ENCODE results near the gene KRT4.

The KRT4 gene

DNA sequence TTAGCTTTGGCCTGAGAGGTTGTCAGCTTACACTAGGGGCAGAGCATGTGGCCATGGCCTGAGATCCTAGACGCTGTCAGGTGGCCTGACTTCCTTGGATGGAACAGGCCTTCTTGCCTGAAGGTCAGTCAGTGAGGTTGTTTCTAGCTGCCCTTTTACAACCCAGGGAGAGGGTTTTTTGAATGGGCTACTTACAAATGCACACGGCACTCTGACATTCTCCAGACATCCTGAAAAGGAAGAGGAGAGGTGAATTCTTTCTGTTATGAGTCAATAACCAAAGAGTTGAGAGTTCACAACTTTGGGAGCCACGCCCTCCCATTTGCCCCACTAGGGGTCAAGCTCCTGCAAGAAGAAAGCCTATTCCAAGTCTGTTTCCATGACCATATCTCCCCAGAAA is 44.6 kb downstream of the KRT4 start:
- TF ChIP-seq, protein P1, sequence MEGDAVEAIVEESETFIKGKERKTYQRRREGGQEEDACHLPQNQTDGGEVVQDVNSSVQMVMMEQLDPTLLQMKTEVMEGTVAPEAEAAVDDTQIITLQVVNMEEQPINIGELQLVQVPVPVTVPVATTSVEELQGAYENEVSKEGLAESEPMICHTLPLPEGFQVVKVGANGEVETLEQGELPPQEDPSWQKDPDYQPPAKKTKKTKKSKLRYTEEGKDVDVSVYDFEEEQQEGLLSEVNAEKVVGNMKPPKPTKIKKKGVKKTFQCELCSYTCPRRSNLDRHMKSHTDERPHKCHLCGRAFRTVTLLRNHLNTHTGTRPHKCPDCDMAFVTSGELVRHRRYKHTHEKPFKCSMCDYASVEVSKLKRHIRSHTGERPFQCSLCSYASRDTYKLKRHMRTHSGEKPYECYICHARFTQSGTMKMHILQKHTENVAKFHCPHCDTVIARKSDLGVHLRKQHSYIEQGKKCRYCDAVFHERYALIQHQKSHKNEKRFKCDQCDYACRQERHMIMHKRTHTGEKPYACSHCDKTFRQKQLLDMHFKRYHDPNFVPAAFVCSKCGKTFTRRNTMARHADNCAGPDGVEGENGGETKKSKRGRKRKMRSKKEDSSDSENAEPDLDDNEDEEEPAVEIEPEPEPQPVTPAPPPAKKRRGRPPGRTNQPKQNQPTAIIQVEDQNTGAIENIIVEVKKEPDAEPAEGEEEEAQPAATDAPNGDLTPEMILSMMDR (IDR thresholded peaks at IDR 0.05; ENCODE audit: low read depth, low read length, poor library complexity, severe bottlenecking) = no peak
- no peak for TF ChIP-seq EZH2phosphoT487 (IDR thresholded peaks at IDR 0.05; ENCODE audit: borderline replicate concordance, low read length)
- no peaks in the 10 kb centered on the region for H3F3A ChIP-seq (ENCODE audit: control insufficient read depth, insufficient read depth)
- no peaks in the 10 kb centered on the region for H3K9me2 ChIP-seq (replicated peaks; ENCODE audit: control insufficient read depth, low read length)
- no peak overlapping the region for H3K4me2 ChIP-seq (ENCODE audit: low read length)
- no peak overlapping the region for H3K27ac ChIP-seq (ENCODE audit: low read depth, low read length)
- H3K79me2 ChIP-seq (ENCODE audit: control insufficient read depth, low read length) = no peaks in the 10 kb centered on the region
- H3K4me1 ChIP-seq (ENCODE audit: control insufficient read depth, low read length) = no peaks in the 10 kb centered on the region
- H3K36me3 ChIP-seq (ENCODE audit: control insufficient read depth, low read length) = no peaks in the 10 kb centered on the region
- no peaks in the 10 kb centered on the region for H4K20me1 ChIP-seq (ENCODE audit: control insufficient read depth, insufficient read depth, low read depth, low read length)
- no peak overlapping the region for H3K4me3 ChIP-seq (ENCODE audit: low read length)
- H3K9me3 ChIP-seq (ENCODE audit: control insufficient read depth, insufficient read depth, low read length) = no peaks in the 10 kb centered on the region
- peaks cover 6% of the 10 kb centered on the region; the same call in 1 of the 2 replicates for H3K27me3 ChIP-seq (ENCODE audit: control insufficient read depth, low read length)

DNA sequence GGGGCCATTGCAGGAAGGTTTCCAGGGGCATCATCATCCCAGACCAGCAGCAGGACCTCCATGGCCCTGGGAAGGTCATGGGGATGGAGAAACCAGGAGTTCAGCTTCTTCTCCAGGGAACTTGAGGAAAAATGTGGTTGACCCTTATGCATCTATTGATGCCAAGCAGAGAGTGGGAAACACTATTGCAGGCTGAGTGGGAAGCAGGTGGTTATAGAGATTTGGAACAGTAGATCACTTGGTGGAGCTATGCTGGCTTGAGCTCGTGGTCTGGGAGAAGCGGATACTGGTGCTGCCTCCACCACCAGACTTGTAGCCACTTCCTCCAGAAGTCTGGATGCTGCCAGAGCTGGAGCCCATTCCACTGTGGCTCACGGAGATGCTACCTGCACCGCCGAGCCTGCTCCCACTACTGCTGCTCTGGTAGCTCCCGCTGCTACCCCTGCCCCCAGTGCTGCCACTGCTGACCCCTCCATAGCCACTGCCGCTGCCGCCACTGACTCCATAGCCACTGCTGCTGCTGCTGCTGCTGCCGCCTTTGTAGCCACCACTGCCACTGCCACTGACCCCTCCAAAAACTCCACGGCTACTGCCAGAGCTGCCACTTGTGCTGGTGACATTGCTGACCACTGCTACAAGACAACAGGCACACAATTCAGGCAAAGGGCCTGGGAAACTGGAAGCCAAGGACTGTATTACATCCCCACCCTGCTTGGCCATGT is 45.3 kb downstream of the KRT4 start:
- Histone ChIP-seq H3K27me3 (ENCODE audit: control insufficient read depth, low read length) (peaks cover 6% of the 10 kb centered on the region; the same call in 1 of the 2 replicates), H3K4me3 (ENCODE audit: low read length) (no peak overlapping the region), H3K4me1 (ENCODE audit: control insufficient read depth, low read length) (no peaks in the 10 kb centered on the region), H3K9me2 (replicated peaks; ENCODE audit: control insufficient read depth, low read length) (no peaks in the 10 kb centered on the region), H3K27ac (ENCODE audit: low read depth, low read length) (no peak overlapping the region), H3K79me2 (ENCODE audit: control insufficient read depth, low read length) (no peaks in the 10 kb centered on the region), H3K9me3 (ENCODE audit: control insufficient read depth, insufficient read depth, low read length) (no peaks in the 10 kb centered on the region), H4K20me1 (ENCODE audit: control insufficient read depth, insufficient read depth, low read depth, low read length) (no peaks in the 10 kb centered on the region), H3K36me3 (ENCODE audit: control insufficient read depth, low read length) (no peaks in the 10 kb centered on the region), H3K4me2 (ENCODE audit: low read length) (no peak overlapping the region), H3F3A (ENCODE audit: control insufficient read depth, insufficient read depth) (no peaks in the 10 kb centered on the region)
- TF ChIP-seq, protein P1 (IDR thresholded peaks at IDR 0.05; ENCODE audit: low read depth, low read length, poor library complexity, severe bottlenecking) = no peak
- no peak for TF ChIP-seq EZH2phosphoT487 (IDR thresholded peaks at IDR 0.05; ENCODE audit: borderline replicate concordance, low read length)

DNA sequence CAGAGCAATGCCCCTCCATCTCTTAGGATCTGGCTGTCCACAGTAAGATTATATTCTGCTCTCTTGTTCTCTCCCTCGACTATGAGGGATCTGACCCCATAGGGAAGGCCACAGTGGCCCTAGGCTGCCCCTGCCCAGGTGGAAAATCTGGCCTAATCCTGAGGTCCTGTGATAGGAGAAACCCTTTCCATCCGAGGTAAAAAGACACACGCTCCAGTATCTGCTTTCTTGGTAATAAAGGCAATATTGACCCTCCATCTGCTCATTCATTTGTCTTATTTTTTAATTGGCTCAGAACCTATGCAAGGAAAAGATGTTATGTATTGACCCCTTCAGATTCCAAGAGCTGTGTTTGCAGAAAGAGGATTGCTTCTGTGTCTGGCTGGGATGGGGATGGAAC is 46.5 kb downstream of the KRT4 start:
- Histone ChIP-seq H3K4me3 (ENCODE audit: low read length) (no peak overlapping the region), H3K4me2 (ENCODE audit: low read length) (no peak overlapping the region), H3K9me3 (ENCODE audit: control insufficient read depth, insufficient read depth, low read length) (no peaks in the 10 kb centered on the region), H3K4me1 (ENCODE audit: control insufficient read depth, low read length) (no peaks in the 10 kb centered on the region), H3F3A (ENCODE audit: control insufficient read depth, insufficient read depth) (no peaks in the 10 kb centered on the region), H3K36me3 (ENCODE audit: control insufficient read depth, low read length) (no peaks in the 10 kb centered on the region), H3K79me2 (ENCODE audit: control insufficient read depth, low read length) (no peaks in the 10 kb centered on the region), H3K27me3 (ENCODE audit: control insufficient read depth, low read length) (peaks cover 3% of the 10 kb centered on the region; the same call in 1 of the 2 replicates), H4K20me1 (ENCODE audit: control insufficient read depth, insufficient read depth, low read depth, low read length) (no peaks in the 10 kb centered on the region), H3K27ac (ENCODE audit: low read depth, low read length) (no peak overlapping the region), H3K9me2 (replicated peaks; ENCODE audit: control insufficient read depth, low read length) (no peaks in the 10 kb centered on the region)
- TF ChIP-seq, protein P1 (IDR thresholded peaks at IDR 0.05; ENCODE audit: low read depth, low read length, poor library complexity, severe bottlenecking) = no peak
- TF ChIP-seq EZH2phosphoT487 (IDR thresholded peaks at IDR 0.05; ENCODE audit: borderline replicate concordance, low read length) = no peak
